ENCODE results near the gene KIAA1671.
"Not testable (repeated sequence)": the region's sequence is repeated elsewhere in the genome, so short reads cannot be mapped to it uniquely, and the experiment has no call there.

Gene KIAA1671

DNA sequence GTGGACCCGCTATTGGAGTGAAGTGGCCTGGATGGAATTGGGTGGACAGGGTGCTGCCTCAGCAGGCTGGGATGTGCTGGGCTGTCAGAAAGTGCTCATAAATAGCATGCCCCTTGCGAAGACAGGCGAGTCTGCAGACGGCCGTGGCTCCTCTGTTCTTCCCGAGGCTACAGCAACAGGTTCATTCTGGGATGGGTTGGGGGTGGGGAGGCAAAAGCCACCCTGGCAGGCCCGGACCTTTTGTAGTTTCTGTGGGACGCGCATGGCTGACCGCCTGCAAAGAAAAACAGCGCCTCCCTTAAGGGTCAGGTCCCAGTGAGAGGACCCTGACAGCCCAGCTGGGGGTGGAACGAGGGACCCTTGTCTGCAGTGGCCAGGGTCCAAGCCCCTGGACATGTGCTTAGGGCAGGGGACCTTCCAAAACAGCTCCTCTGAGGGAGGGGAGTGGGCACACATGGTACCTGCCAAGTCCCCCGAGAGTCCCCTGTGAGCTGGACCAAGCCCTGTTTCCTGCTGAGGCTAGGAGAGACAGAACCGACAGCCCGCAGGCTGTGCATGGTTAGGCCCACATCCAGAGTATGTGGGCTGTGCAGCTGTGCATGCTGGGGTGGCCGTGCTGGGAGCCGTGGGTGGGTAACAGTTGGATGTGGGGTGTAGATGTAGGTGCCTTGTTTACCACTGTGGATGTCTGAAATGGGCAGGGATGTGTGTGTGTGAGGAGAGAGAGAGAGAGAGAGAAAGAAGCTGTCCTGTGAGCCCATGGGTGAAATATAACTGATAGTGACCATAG is 247.4 kb downstream of the KIAA1671 start, which contains the start of gene CRYBB3:
Gene CRYBB3 (plus strand): TSS at position 128 of the 790 bp plus-strand sequence. CDS start 1,539 bp downstream, outside the sequence.
- peaks cover 30% of the 10 kb centered on the region for H3K4me1 Mint-ChIP-seq
- no peaks in the 10 kb centered on the region for H3K27me3 Mint-ChIP-seq (ENCODE audit: low read depth, poor library complexity)
- DNase-seq = peak; percentile 54
- H3K36me3 Mint-ChIP-seq (ENCODE audit: low read depth) = peaks cover 10% of the 10 kb centered on the region
- H3K9me3 Mint-ChIP-seq = no peaks in the 10 kb centered on the region
- H3K4me3 Mint-ChIP-seq = peak within 1 kb of the TSS; percentile 2
- TF ChIP-seq, protein P1, sequence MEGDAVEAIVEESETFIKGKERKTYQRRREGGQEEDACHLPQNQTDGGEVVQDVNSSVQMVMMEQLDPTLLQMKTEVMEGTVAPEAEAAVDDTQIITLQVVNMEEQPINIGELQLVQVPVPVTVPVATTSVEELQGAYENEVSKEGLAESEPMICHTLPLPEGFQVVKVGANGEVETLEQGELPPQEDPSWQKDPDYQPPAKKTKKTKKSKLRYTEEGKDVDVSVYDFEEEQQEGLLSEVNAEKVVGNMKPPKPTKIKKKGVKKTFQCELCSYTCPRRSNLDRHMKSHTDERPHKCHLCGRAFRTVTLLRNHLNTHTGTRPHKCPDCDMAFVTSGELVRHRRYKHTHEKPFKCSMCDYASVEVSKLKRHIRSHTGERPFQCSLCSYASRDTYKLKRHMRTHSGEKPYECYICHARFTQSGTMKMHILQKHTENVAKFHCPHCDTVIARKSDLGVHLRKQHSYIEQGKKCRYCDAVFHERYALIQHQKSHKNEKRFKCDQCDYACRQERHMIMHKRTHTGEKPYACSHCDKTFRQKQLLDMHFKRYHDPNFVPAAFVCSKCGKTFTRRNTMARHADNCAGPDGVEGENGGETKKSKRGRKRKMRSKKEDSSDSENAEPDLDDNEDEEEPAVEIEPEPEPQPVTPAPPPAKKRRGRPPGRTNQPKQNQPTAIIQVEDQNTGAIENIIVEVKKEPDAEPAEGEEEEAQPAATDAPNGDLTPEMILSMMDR (IDR thresholded peaks at IDR 0.05) = no peak
- H3K27ac Mint-ChIP-seq = no peak within 1 kb of the TSS

DNA sequence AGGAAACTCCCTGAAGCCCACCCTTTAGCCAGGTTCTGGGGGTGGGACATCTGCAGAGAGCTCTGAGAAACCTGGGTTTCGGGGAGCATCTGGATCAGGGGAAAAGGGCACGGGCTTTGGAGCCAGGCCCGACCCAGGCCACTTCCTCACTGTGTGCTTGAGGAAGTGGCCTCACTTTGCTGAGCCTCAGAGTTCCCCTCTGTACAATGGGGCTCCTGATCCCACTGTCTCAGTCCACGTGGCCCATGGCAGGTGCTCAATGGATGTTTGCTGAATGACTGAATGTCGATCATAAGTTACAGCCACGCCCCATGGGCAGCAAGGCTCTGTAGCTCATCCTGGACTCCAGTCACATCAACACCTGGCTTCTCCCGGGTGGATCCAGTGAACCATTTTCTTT is 248.5 kb downstream of the KIAA1671 start:
- TF ChIP-seq, protein P1 (IDR thresholded peaks at IDR 0.05) = no peak
- H3K4me1 Mint-ChIP-seq = peaks cover 30% of the 10 kb centered on the region
- no peaks in the 10 kb centered on the region for H3K9me3 Mint-ChIP-seq
- peaks cover 6% of the 10 kb centered on the region for H3K36me3 Mint-ChIP-seq (ENCODE audit: low read depth)
- no peak for DNase-seq
- H3K4me3 Mint-ChIP-seq = no peak overlapping the region
- no peak overlapping the region for H3K27ac Mint-ChIP-seq
- H3K27me3 Mint-ChIP-seq (ENCODE audit: low read depth, poor library complexity) = no peaks in the 10 kb centered on the region

DNA sequence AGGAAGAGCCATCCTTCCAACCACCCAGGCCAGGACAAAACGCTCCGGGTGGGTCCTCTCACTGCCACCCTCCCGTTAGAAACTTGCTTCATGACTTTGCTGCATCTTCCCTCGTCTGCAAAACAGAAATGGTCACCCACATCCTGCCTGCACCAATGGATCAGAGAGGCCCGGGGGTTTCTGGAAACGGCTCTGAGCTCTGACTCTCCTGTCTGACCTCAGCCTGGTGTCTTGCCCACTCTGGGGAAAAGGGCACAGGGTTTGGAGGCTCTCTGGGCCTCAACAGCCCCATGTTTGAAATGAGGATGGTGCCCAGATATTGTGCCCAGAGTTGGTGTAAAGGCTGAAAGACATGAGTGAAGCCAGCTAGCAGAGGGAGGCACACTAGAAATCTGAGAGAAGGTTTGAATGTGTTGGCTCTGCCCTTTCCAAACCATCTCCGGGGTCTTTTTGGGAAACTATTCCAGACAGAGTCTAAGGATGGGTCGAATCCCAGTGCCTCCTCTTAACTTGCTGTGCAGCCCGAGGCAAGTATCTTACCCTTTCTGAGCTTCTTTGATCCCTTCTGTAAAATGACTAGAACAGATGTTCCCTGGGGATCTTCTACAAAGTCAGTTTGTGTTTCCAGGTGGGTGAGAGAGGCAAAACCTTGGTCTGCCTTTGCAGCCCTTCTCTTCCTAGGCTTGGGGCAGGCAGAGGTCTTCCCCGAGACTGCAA is 249.2 kb downstream of the KIAA1671 start:
- DNase-seq = no peak
- no peaks in the 10 kb centered on the region for H3K9me3 Mint-ChIP-seq
- peaks cover 6% of the 10 kb centered on the region for H3K36me3 Mint-ChIP-seq (ENCODE audit: low read depth)
- peaks cover 4% of the 10 kb centered on the region for H3K27me3 Mint-ChIP-seq (ENCODE audit: low read depth, poor library complexity)
- no peak overlapping the region for H3K4me3 Mint-ChIP-seq
- H3K27ac Mint-ChIP-seq = no peak overlapping the region
- TF ChIP-seq, protein P1 (IDR thresholded peaks at IDR 0.05) = no peak
- H3K4me1 Mint-ChIP-seq = peaks cover 30% of the 10 kb centered on the region

DNA sequence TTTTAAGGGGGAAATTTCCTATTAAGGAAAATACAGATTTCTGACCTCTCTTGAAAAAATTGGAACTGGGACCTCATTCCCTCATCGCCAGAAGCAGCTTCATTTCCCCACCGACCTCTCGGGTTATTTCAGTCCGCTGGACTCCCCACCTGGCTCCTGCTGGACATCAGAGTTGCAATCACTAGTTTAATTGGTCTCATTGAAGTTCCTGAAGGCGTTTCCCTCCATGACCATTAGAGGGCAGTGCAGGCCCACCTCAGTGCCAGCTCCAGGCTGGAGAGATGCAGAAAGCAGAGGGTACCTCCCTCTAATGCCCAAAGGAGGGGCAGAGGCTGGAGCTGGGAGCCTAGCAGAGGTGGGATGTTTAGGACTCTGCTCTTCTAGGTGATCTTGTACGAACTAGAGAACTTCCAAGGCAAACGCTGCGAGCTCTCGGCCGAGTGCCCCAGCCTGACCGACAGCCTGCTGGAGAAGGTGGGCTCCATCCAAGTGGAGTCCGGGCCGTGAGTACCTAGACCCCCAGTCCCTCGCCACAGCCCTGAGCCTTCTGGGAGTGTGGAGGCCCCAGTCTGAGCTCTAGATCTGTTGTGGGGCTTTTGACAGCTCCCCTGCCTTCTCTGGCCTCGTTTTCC is 249.9 kb downstream of the KIAA1671 start:
- no peak overlapping the region for H3K4me3 Mint-ChIP-seq
- peaks cover 6% of the 10 kb centered on the region for H3K27me3 Mint-ChIP-seq (ENCODE audit: low read depth, poor library complexity)
- H3K27ac Mint-ChIP-seq = no peak overlapping the region
- peak; percentile 79 for DNase-seq
- no peaks in the 10 kb centered on the region for H3K9me3 Mint-ChIP-seq
- TF ChIP-seq, protein P1 (IDR thresholded peaks at IDR 0.05) = peak; percentile 90
- peaks cover 2% of the 10 kb centered on the region for H3K36me3 Mint-ChIP-seq (ENCODE audit: low read depth)
- H3K4me1 Mint-ChIP-seq = peaks cover 25% of the 10 kb centered on the region

DNA sequence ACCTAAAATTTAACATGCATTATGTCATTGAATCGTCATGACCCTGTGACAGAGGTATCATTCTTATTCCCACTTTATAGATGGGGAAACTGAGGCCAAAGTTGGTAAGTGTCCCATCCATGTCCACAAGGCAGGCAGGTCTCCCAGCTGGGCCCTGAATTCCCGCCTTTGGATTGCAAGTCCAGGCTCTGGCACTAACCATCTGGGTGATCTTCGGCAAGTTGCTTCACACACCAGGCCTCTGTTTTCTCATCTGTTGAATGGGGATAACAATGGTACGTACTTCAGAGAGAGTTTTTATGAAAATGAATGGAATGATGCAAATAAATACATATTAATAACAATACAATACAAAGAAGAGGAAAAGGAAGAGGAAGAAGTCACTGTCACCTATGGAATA is 250.6 kb downstream of the KIAA1671 start:
- no peaks in the 10 kb centered on the region for H3K36me3 Mint-ChIP-seq (ENCODE audit: low read depth)
- peaks cover 10% of the 10 kb centered on the region for H3K27me3 Mint-ChIP-seq (ENCODE audit: low read depth, poor library complexity)
- no peak overlapping the region for H3K4me3 Mint-ChIP-seq
- H3K9me3 Mint-ChIP-seq = no peaks in the 10 kb centered on the region
- peaks cover 21% of the 10 kb centered on the region for H3K4me1 Mint-ChIP-seq
- TF ChIP-seq, protein P1 (IDR thresholded peaks at IDR 0.05) = no peak
- H3K27ac Mint-ChIP-seq = no peak overlapping the region
- DNase-seq = no peak

DNA sequence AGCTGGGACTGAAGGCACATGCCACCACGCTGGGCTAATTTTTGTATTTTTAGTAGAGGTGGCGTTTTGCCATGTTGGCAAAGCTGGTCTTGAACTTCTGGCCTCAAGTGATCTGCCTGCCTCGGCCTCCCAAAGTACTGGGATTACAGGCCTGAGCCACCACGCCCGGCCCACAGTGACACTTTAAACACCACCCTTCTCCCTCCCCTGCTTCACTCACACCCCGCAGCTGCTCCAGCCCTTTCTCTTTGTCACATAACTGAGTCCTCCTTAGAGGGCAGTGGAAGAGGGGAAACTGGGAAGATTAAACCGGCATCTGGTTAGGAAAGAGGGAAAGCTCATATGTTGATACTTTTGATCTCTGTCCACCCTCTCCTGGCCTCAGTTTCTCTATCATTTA is 252.0 kb downstream of the KIAA1671 start:
- DNase-seq; H3K4me3 Mint-ChIP-seq; H3K27ac Mint-ChIP-seq; H3K36me3 Mint-ChIP-seq (ENCODE audit: low read depth); H3K9me3 Mint-ChIP-seq; H3K27me3 Mint-ChIP-seq (ENCODE audit: low read depth, poor library complexity): not testable (repeated sequence)
- peaks cover 15% of the 10 kb centered on the region for H3K4me1 Mint-ChIP-seq

Measured in nephron progenitor cell (in vitro differentiated cells).